GM13977 (cell line): ENCODE data around the gene CHST6.

ENCODE experiments used
- DNase-seq: peaks from one replicate; pipeline ENCODE4 v3.0.0; 2012; ENCODE audit warnings: low spot score
- CTCF ChIP-seq: IDR thresholded peaks from 2 replicates; pipeline ENCODE4 v1.5.1; 2012; ENCODE audit warnings: mild to moderate bottlenecking, control low read depth; ENCODE audit not compliant: insufficient read depth; ENCODE audit errors: extremely low read depth, missing control alignments
- in situ Hi-C: fragments of 300-500 bp; cut with MboI; formaldehyde crosslinking; loops from one replicate; pipeline ENCODE4 v1.12.0; 2022; ENCODE audit warnings: low sequenced_read_pairs, low pct_unique_long_range_greater_than_20kb, mixed read lengths, inconsistent platforms; ENCODE audit not compliant: unreplicated experiment

CHST6 gene

GRCh38 chr16:75491876-75492275, 3.4 kb downstream of the CHST6 start:
- peak; percentile 21 for DNase-seq
- TF ChIP-seq CTCF: peak; percentile 38
- in situ Hi-C loops: no loop called here

DNA sequence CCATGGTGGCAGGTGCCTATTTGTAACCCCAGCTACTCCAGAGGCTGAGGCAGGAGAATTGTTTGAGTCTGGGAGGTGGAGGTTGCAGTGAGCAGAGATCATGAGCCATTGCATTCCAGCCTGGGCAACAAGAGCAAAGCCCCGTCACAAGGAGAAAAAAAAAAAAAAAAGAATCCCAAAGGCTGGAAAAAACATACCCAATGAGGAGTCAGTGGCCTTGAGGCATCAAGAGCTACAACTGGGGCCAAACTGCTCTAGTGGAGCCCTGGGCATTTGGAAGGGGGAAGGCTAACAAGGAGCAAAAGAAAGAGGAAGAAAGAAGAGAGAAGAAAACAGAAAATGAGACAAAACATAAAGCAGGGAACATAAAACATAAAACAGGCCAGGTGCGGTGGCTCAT, 6.9 kb downstream of the CHST6 start:
- no peak for TF ChIP-seq CTCF
- in situ Hi-C loops: no loop called here
- no peak for DNase-seq

DNA sequence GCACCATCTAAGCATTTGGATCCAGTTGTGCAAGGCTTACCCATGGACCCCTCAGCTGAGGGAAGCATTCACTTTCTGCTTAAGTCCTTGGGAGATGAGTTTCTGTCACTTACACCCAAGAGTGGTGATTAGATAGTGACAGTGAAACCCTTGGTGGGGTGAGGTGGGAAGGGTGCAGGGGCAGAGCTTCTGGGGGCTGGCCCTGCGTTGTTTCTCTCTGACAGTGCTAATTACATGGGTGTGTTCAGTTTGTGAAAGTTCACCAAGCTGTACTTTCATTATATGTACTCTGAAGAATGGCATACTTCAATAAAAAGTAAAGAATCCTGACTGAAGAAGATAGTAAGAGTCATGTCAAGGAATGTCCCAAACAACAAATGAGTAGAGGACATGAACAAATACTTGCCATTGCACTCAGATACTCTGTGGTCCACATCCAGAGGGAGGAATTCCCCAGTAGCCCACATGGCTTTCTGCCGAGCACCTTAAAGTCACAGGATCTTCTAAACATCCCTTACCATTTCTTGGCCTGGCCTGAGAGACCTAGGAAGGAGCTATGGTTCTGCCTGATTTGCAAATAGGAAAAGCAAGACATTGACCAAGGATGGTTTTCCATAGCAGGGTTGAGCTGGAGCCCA, 8.4 kb downstream of the CHST6 start:
- DNase-seq: peak; percentile 70
- no peak for TF ChIP-seq CTCF
- in situ Hi-C loops: no loop called here

DNA sequence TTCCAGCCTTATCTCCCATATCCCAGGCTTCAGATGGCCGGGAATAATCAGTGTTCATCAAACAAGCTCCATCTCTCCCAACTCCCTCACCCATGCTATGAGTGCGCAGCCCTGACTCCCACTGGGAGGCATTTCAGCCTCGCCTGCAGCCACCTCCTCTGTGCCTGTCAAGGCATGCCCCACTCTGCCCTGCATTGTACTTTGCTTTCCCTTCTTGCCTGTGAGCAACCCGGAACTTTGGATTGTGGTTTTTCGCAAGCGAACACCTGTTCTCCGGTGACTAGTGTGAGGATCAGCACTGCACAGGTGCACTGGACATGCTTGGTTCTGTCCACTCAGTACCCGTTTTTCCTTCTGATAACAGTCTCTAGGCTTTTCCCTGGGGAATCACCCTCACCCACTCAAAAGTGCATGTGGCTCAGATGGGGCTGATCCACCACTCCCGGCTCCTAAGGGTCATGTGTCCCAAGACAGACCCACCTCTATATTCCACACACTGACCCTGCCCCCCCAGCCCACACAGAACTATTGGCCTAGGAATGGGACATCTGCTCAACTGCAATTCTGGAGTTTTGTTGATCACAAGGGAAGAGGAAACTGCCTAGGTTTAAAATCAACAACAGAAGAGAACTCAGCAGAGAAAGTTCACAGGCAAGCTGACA, 9.1 kb downstream of the CHST6 start:
- DNase-seq: no peak
- TF ChIP-seq CTCF: no peak
- in situ Hi-C loops: no loop called here

DNA sequence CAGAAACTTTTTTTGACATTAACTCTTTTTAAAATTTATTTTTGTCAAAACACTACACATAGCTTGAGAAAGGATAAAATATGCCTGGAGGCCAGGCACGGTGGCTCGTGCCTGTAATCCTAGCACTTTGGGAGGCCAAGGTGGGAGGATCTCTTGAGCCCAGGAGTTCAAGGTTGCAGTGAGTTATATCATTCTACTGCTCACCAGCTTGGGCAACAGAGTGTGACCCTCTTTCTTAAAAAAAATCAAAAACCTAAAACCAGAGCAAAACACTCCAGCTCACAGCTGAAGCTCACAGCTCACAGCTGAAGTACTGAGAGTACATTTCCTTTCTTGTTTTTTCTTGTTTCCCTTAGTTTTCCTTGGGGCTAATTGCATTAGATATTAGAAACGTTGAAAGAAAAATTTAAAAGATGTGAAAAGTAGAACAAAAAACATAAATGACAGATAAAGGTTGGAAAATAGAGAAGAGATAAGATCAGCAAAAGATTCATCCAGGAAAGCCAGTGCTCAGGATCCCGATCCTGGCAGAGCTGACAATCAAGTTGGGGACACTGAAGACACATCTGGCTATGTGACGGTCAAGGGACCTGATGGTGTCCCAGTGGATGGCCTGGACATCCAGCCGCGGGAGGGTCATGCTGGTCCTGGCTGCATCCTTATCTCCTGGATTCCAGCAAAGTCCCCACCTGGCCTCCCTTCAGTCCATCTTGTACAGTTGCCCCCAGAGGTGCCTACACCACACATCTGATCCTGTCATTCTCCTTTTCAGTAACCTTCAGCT, 9.8 kb downstream of the CHST6 start:
- in situ Hi-C loops: no loop called here
- TF ChIP-seq CTCF: no peak
- DNase-seq: no peak

DNA sequence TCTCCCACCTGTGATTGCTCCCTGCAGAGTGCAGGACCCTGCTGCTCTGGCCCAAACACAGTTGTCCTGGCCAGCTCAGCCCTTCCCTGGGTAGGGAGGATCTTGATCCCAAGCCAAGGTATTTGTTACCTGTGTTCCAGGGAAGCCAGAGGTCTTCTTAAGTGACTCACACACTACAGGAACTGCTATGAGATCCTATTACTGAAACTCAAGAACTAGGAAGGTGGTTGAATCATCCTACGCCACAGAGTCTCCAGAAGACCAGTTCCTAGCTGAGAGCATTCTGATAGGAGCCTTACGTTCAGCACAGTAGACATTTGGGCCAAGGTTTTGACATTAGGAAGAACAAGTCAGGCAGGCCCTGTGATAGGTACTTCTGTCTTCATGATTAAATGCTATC, 12.0 kb downstream of the CHST6 start:
- DNase-seq: no peak
- TF ChIP-seq CTCF: no peak
- in situ Hi-C loops: no loop called here
